Activated naive CD4-positive, alpha-beta T cell treated with Interleukin-2 at 50 U/mL for 16 hours (primary cell): ENCODE data around the gene PLCB1.
A peak's percentile ranks its signal among the peaks of the same experiment; 100 is the strongest.

Experiments used
- DNase-seq: peaks from one replicate; pipeline ENCODE4 v3.0.0-alpha.2; 2020

Gene PLCB1

GRCh38 chr20:8305449-8305978, 173.4 kb downstream of the PLCB1 start:
- peak; percentile 68 for DNase-seq

- DNase-seq = no peak
Observed at GRCh38 chr20:8306937-8307336, 174.9 kb downstream of the PLCB1 start.

- DNase-seq = no peak
Observed at GRCh38 chr20:8309634-8310033, 177.6 kb downstream of the PLCB1 start.

- no peak for DNase-seq
Observed at GRCh38 chr20:8310618-8311017, 178.6 kb downstream of the PLCB1 start.

GRCh38 chr20:8313073-8313472, 181.0 kb downstream of the PLCB1 start:
- DNase-seq = no peak

- no peak for DNase-seq
Observed at GRCh38 chr20:8315639-8316573, 183.8 kb downstream of the PLCB1 start.

- no peak for DNase-seq
Observed at GRCh38 chr20:8317448-8317847, 185.4 kb downstream of the PLCB1 start.

GRCh38 chr20:8318965-8319625, 187.0 kb downstream of the PLCB1 start:
- DNase-seq = no peak

GRCh38 chr20:8320306-8320705, 188.2 kb downstream of the PLCB1 start:
- no peak for DNase-seq

- DNase-seq = no peak
Observed at GRCh38 chr20:8321001-8321400, 188.9 kb downstream of the PLCB1 start.

GRCh38 chr20:8322662-8323217, 190.7 kb downstream of the PLCB1 start:
- no peak for DNase-seq

- DNase-seq = no peak
Observed at GRCh38 chr20:8326191-8326590, 194.1 kb downstream of the PLCB1 start.

- DNase-seq = no peak
Observed at GRCh38 chr20:8326899-8327298, 194.8 kb downstream of the PLCB1 start.

GRCh38 chr20:8328189-8328588, 196.1 kb downstream of the PLCB1 start:
- no peak for DNase-seq

GRCh38 chr20:8330319-8330784, 198.3 kb downstream of the PLCB1 start:
- no peak for DNase-seq

GRCh38 chr20:8330785-8331695, 199.0 kb downstream of the PLCB1 start:
- DNase-seq = no peak

GRCh38 chr20:8331740-8332412, 199.8 kb downstream of the PLCB1 start:
- no peak for DNase-seq

GRCh38 chr20:8334641-8335040, 202.6 kb downstream of the PLCB1 start:
- no peak for DNase-seq

- DNase-seq = no peak
Observed at GRCh38 chr20:8335059-8335458, 203.0 kb downstream of the PLCB1 start.

- DNase-seq = no peak
Observed at GRCh38 chr20:8335495-8336195, 203.6 kb downstream of the PLCB1 start.

- DNase-seq = no peak
Observed at GRCh38 chr20:8339349-8339748, 207.3 kb downstream of the PLCB1 start.
